Colonic mucosa (tissue), 4 donors: Measurements from ENCODE around the gene TENM4. TPM values are rescaled to one million over a fixed set of nuclear protein-coding genes. Genes with fewer than 3 reads are reported as not detected.

Experiments used
- DNase-seq: peaks from one replicate; pipeline ENCODE4 v3.0.0-alpha.2; 2020
- H3K27ac ChIP-seq: fragments of 200-600 bp; one replicate; pipeline ENCODE4 v1.8.0; 2021
- H3K27me3 ChIP-seq: fragments of 200-600 bp; one replicate; pipeline ENCODE4 v1.8.0; 2021
- H3K36me3 ChIP-seq: fragments of 200-600 bp; one replicate; pipeline ENCODE4 v1.8.0; 2021
- H3K4me1 ChIP-seq: fragments of 200-600 bp; one replicate; pipeline ENCODE4 v1.8.0; 2021; ENCODE audit warnings: mild to moderate bottlenecking
- H3K4me3 ChIP-seq: fragments of 200-600 bp; one replicate; pipeline ENCODE4 v1.8.0; 2021
- H3K9ac ChIP-seq, 2 donors: one replicate each; pipeline ENCODE4 v1.7.0; 2013; ENCODE audit warnings: control low read depth in 2 of 2, low read depth in 2 of 2, low read length in 2 of 2
- H3K9me3 ChIP-seq: fragments of 200-600 bp; one replicate; pipeline ENCODE4 v1.8.0; 2021
- intact Hi-C: fragments of 100-400 bp; cut with DNase I; formaldehyde crosslinking; loops from one replicate; pipeline ENCODE4 v1.14.1; 2022
- total RNA-seq, 2 donors: library from RNA; stranded (reverse); fragmentation: NEBNext Ultra II Directional in 1 of 2; extraction: Animal tissue kit (Norgen Biotek cat#: 25700) in 1 of 2; gene quantifications; one replicate each; pipeline ENCODE4 v1.2.1, GENCODE V29; 2021
- TF ChIP-seq, protein P1 (sequence below): fragments of 200-600 bp; IDR thresholded peaks from one replicate; pipeline ENCODE4 v1.8.0; 2022; ENCODE audit warnings: antibody characterized with exemption, mild to moderate bottlenecking
- donor health status: healthy.
- donor health status: DM: no; HTN: no; CAD: no.
- donor health status: DM: no; HTN: no; CAD: no.

Gene TENM4
- total RNA-seq, 2 donors from 2014 or later = 0.48 to 1.2 TPM

DNA sequence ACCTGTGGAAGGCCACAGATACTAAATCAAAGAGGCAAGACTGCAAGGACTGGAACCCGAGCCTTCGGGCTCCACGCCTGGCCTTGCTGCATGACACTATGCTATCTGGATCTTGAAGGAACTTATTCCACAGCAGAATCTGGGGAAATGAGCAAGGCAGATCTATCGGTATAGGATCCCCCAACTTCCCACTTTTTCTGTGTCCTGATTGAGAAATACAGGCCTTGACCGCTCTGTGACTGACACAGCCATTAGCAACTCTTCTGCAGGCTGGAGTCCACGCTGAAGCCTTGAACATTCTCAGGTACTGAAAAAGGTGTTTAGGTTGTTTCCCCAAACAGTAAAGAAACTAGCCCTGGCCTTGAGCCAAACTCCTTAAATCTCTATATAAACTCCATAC is 625.0 kb downstream of the TENM4 start:
- H3K27me3 ChIP-seq = no peaks in the 10 kb centered on the region
- no peak overlapping the region for H3K4me3 ChIP-seq
- H3K4me1 ChIP-seq = no peaks in the 10 kb centered on the region
- H3K9me3 ChIP-seq = no peaks in the 10 kb centered on the region
- no peak overlapping the region for H3K27ac ChIP-seq
- H3K36me3 ChIP-seq = no peaks in the 10 kb centered on the region
- DNase-seq = no peak
- intact Hi-C loops = no loop called here
- no peak overlapping the region for H3K9ac ChIP-seq
- TF ChIP-seq, protein P1, sequence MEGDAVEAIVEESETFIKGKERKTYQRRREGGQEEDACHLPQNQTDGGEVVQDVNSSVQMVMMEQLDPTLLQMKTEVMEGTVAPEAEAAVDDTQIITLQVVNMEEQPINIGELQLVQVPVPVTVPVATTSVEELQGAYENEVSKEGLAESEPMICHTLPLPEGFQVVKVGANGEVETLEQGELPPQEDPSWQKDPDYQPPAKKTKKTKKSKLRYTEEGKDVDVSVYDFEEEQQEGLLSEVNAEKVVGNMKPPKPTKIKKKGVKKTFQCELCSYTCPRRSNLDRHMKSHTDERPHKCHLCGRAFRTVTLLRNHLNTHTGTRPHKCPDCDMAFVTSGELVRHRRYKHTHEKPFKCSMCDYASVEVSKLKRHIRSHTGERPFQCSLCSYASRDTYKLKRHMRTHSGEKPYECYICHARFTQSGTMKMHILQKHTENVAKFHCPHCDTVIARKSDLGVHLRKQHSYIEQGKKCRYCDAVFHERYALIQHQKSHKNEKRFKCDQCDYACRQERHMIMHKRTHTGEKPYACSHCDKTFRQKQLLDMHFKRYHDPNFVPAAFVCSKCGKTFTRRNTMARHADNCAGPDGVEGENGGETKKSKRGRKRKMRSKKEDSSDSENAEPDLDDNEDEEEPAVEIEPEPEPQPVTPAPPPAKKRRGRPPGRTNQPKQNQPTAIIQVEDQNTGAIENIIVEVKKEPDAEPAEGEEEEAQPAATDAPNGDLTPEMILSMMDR = no peak

DNA sequence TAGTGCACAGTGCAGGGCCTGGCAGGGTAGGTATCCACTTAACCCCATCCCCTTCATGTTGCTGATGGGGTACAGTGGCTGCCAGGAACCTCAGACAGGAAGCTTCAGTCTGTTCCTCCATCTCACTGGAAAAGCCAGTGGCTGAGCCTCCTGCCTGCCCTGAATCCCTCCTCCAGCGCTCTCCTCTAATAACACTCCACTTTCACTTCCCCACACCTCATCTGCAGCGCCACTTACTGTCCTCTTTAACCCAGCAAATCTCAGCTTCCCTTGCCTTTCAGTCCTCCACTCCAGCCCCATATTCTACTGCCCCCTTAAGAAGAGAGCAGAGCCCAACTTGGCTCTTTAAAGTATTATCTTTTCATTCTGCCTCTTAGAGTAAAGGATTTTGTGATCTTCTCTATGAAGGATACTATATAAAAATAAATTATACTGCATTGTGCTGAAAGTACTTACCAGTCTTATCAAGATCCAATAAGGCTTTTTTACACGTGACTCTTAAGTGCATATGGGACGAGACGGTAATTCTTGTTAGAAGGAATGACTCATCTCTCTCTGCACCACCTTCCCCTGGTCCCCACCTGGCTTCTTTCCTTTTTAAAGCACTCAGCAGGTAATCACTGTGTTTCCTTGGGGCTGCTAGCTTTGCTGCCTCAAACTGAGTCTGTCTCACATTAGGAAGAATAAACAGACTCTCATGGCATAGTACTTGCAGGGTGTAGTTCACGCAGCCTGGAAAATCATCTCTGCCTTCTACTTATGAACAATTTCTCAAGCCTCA is 628.1 kb downstream of the TENM4 start:
- TF ChIP-seq, protein P1 = no peak
- no peaks in the 10 kb centered on the region for H3K9me3 ChIP-seq
- no peak overlapping the region for H3K27ac ChIP-seq
- DNase-seq = no peak
- H3K9ac ChIP-seq = no peak overlapping the region
- intact Hi-C loops = no loop called here
- H3K4me3 ChIP-seq = no peak overlapping the region
- peaks cover 14% of the 10 kb centered on the region for H3K4me1 ChIP-seq
- H3K27me3 ChIP-seq = no peaks in the 10 kb centered on the region
- H3K36me3 ChIP-seq = no peaks in the 10 kb centered on the region

- no peak overlapping the region for H3K9ac ChIP-seq
- no peak for DNase-seq
- H3K4me3 ChIP-seq = no peak overlapping the region
- H3K4me1 ChIP-seq = peaks cover 14% of the 10 kb centered on the region
- H3K36me3 ChIP-seq = no peaks in the 10 kb centered on the region
- intact Hi-C loops = no loop called here
- TF ChIP-seq, protein P1 = no peak
- H3K9me3 ChIP-seq = no peaks in the 10 kb centered on the region
- H3K27me3 ChIP-seq = no peaks in the 10 kb centered on the region
- peak overlapping the region; percentile 59 for H3K27ac ChIP-seq
Measured at GRCh38 chr11:78810559-78811009, 630.2 kb downstream of the TENM4 start.

DNA sequence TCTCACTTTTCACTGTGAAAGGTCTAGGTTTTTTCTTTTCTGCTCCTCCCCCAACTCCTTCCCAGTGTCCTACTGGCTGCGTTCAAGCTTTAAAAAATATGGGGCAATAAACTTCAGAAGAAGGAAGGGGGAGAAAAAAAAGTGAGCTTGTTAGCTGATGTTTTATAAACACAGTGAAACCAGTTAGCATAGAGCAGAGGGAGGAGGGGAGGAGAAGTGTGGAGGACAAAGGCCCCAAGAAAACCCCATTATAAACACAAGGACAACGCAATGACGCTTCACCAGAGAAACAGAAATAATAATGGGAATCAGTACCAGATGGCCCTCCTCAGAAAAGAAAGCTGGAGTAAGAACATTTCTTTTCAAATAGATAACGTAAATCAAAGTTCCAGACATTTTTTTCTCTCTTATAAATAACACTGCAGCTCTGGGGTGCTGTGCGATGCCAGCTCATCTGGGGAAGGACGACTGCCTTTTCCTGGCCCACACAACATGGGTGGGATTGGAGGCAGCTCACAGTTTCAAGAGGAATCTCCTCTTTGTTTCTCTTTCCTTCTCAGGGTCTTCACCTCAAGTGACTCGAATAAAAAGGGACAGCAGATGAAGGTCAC is 630.8 kb downstream of the TENM4 start:
- Histone ChIP-seq H3K9ac (no peak overlapping the region), H3K9me3 (no peaks in the 10 kb centered on the region), H3K4me1 (peaks cover 14% of the 10 kb centered on the region), H3K27ac (peak overlapping the region; percentile 59), H3K4me3 (no peak overlapping the region), H3K27me3 (no peaks in the 10 kb centered on the region), H3K36me3 (no peaks in the 10 kb centered on the region)
- intact Hi-C loops = no loop called here
- TF ChIP-seq, protein P1 = no peak
- DNase-seq = no peak

- no peaks in the 10 kb centered on the region for H3K9me3 ChIP-seq
- H3K4me1 ChIP-seq = peaks cover 14% of the 10 kb centered on the region
- TF ChIP-seq, protein P1 = no peak
- peak; percentile 66 for DNase-seq
- H3K4me3 ChIP-seq = no peak overlapping the region
- H3K27ac ChIP-seq = peak overlapping the region; percentile 59
- H3K27me3 ChIP-seq = no peaks in the 10 kb centered on the region
- H3K9ac ChIP-seq = no peak overlapping the region
- H3K36me3 ChIP-seq = no peaks in the 10 kb centered on the region
- intact Hi-C loops = no loop called here
Measured at GRCh38 chr11:78808923-78809322, 631.9 kb downstream of the TENM4 start.
